CD4-positive, alpha-beta T cell (primary cell): ENCODE data around the gene B4GALT2. TPM values are rescaled to one million over a fixed set of nuclear protein-coding genes. Genes with fewer than 3 reads are reported as not detected.
A peak's percentile ranks its signal among the peaks of the same experiment; 100 is the strongest.

ENCODE experiments used
- ATAC-seq: fragments of 200-7000 bp; cut with Tn5 transposase; one replicate; pipeline ENCODE4 v1.10.0; 2022; ENCODE audit warnings: mild to moderate bottlenecking; ENCODE audit not compliant: poor library complexity
- CTCF ChIA-PET: fragments of 350-600 bp; sonication (Branson Sonifier 250); formaldehyde crosslinking; loops from one replicate; lab custom pipeline; 2021; ENCODE audit warnings: antibody characterized with exemption, inconsistent platforms; lab: Charles Lee
- POLR2A ChIA-PET: fragments of 350-600 bp; sonication (Branson Sonifier 250); formaldehyde crosslinking; loops from one replicate; lab custom pipeline; 2021; ENCODE audit warnings: antibody characterized with exemption, inconsistent platforms; lab: Charles Lee
- DNase-seq, 14 experiments: peaks; one replicate each; pipeline ENCODE4 v3.0.0-alpha.2; 2013 to 2020; ENCODE audit warnings: mixed read lengths in 2 of 14
- H3K27ac ChIP-seq, 2 donors: one replicate each; pipeline versions ENCODE4 v1.5.1 to v1.7.0; 2013; ENCODE audit warnings: low read length in 2 of 2, low read depth in 1 of 2, mild to moderate bottlenecking in 1 of 2
- H3K27me3 ChIP-seq, 2 experiments: 1 replicate in 1 of 2; 2 replicates in 1 of 2; pipeline versions ENCODE4 v1.6.1 to v1.7.0; 2013; ENCODE audit warnings: low read length in 2 of 2, control low read depth in 1 of 2, mild to moderate bottlenecking in 1 of 2, moderate library complexity in 1 of 2; ENCODE audit not compliant: insufficient read depth in 2 of 2, control insufficient read depth in 1 of 2
- H3K36me3 ChIP-seq: one replicate; pipeline ENCODE4 v1.6.1; 2013; ENCODE audit warnings: low read length, control low read depth; ENCODE audit not compliant: insufficient read depth
- H3K4me1 ChIP-seq: one replicate; pipeline ENCODE4 v1.6.1; 2013; ENCODE audit warnings: low read length, control low read depth; ENCODE audit not compliant: insufficient read depth
- H3K4me3 ChIP-seq: one replicate; pipeline ENCODE4 v1.5.1; 2013; ENCODE audit warnings: mild to moderate bottlenecking, low read length, moderate library complexity
- H3K9me3 ChIP-seq, 2 experiments: 1 replicate in 1 of 2; 2 replicates in 1 of 2; pipeline versions ENCODE4 v1.6.1 to v1.7.0; 2013; ENCODE audit warnings: low read length in 2 of 2, mild to moderate bottlenecking in 2 of 2, control low read depth in 1 of 2, moderate library complexity in 1 of 2; ENCODE audit not compliant: control insufficient read depth in 1 of 2, insufficient read depth in 1 of 2
- H3K27ac Mint-ChIP-seq: one replicate; pipeline ENCODE4 v1.8.0; 2020; ENCODE audit warnings: mixed read lengths
- H3K27me3 Mint-ChIP-seq: one replicate; pipeline ENCODE4 v1.8.0; 2021; ENCODE audit warnings: mixed read lengths
- H3K36me3 Mint-ChIP-seq: one replicate; pipeline ENCODE4 v1.8.0; 2021; ENCODE audit warnings: low read depth, mixed read lengths
- H3K4me1 Mint-ChIP-seq: one replicate; pipeline ENCODE4 v1.8.0; 2021; ENCODE audit warnings: low read depth, mixed read lengths
- H3K4me3 Mint-ChIP-seq: one replicate; pipeline ENCODE4 v1.8.0; 2020; ENCODE audit warnings: mild to moderate bottlenecking, mixed read lengths
- H3K9me3 Mint-ChIP-seq: one replicate; pipeline ENCODE4 v1.8.0; 2020; ENCODE audit warnings: mixed read lengths
- CTCF ChIP-seq: fragments of 200-600 bp; IDR thresholded peaks from one replicate; pipeline ENCODE4 v1.8.0; 2022; ENCODE audit warnings: antibody characterized with exemption, mild to moderate bottlenecking
- intact Hi-C, 2 experiments: fragments of 100-400 bp; cut with DNase I in 1 of 2; cut with micrococcal nuclease in 1 of 2; formaldehyde crosslinking; loops; one replicate each; pipeline versions ENCODE4 v1.15.1 to v1.9.0; 2023 to 2025; cut with DNase I, micrococcal nuclease
- total RNA-seq, 174 experiments: library from RNA in 2 of 174; stranded (reverse) in 2 of 174; gene quantifications; one replicate each; pipeline ENCODE4 v1.2.3 and lab custom pipeline; 2021 to 2026

The B4GALT2 gene
- total RNA-seq, 2 experiments from 2014 or later: 0.22 to 0.34 TPM

GRCh38 chr1:43938892-43939587 is 40.0 kb upstream of the B4GALT2 start:
- Mint-ChIP-seq H3K4me1 (peaks cover 11% of the 10 kb centered on the region), H3K27ac (no peak overlapping the region), H3K36me3 (no peaks in the 10 kb centered on the region), H3K4me3 (no peak overlapping the region), H3K9me3 (no peaks in the 10 kb centered on the region), H3K27me3 (peaks cover 17% of the 10 kb centered on the region)
- Histone ChIP-seq H3K36me3 (peaks cover 4% of the 10 kb centered on the region), H3K27ac (no peak overlapping the region), H3K4me1 (peaks cover 18% of the 10 kb centered on the region), H3K4me3 (no peak overlapping the region), H3K9me3 (peaks cover 0 to 9% of the 10 kb centered on the region in 2 experiments), H3K27me3 (peaks cover 20 to 22% of the 10 kb centered on the region in 2 experiments)
- ATAC-seq: no peak
- POLR2A ChIA-PET: no interaction called here
- TF ChIP-seq CTCF: no peak
- intact Hi-C loops: loop anchor here in 1 of 2 experiments (10.0 kb wide), 1 partner anchor 714 kb away; no protein-coding TSS in a partner anchor
- no peak for DNase-seq
- CTCF ChIA-PET: no interaction called here

GRCh38 chr1:43942411-43942810 is 36.6 kb upstream of the B4GALT2 start:
- no peak overlapping the region for H3K27ac Mint-ChIP-seq
- no peaks in the 10 kb centered on the region for H3K9me3 Mint-ChIP-seq
- no peaks in the 10 kb centered on the region for H3K27me3 ChIP-seq
- no peaks in the 10 kb centered on the region for H3K9me3 ChIP-seq
- CTCF ChIA-PET: no interaction called here
- H3K36me3 ChIP-seq: peaks cover 2% of the 10 kb centered on the region
- H3K4me3 ChIP-seq: no peak overlapping the region
- intact Hi-C loops: loop anchor here in 1 of 2 experiments (10.0 kb wide), 3 partner anchors 488 to 1128 kb away; partner anchors contain the start of genes ELOVL1, ERMAP, HYI and SVBP
- TF ChIP-seq CTCF: no peak
- no peaks in the 10 kb centered on the region for H3K27me3 Mint-ChIP-seq
- H3K4me1 ChIP-seq: peaks cover 22% of the 10 kb centered on the region
- no peak overlapping the region for H3K4me3 Mint-ChIP-seq
- H3K4me1 Mint-ChIP-seq: peaks cover 26% of the 10 kb centered on the region
- H3K36me3 Mint-ChIP-seq: peaks cover 7% of the 10 kb centered on the region
- POLR2A ChIA-PET: no interaction called here
- no peak overlapping the region for H3K27ac ChIP-seq
- DNase-seq: no peak
- no peak for ATAC-seq

GRCh38 chr1:43944860-43945259 is 34.1 kb upstream of the B4GALT2 start:
- Histone ChIP-seq H3K4me1 (peaks cover 36% of the 10 kb centered on the region), H3K27ac (no peak overlapping the region), H3K4me3 (no peak overlapping the region), H3K27me3 (no peaks in the 10 kb centered on the region), H3K36me3 (peaks cover 1% of the 10 kb centered on the region), H3K9me3 (no peaks in the 10 kb centered on the region)
- no peak for TF ChIP-seq CTCF
- POLR2A ChIA-PET: no interaction called here
- ATAC-seq (no peak), DNase-seq (no peak)
- intact Hi-C loops: loop anchor here (5.0 to 10.0 kb wide), 6 partner anchors 183 to 1130 kb away; partner anchors contain the start of genes DMAP1 (in 1 of the 2), ELOVL1 (in 1 of the 2), ERMAP (in 1 of the 2) and HYI (in 1 of the 2)
- CTCF ChIA-PET: interaction anchor here (1.5 kb wide), 1 partner anchor 10 kb away, joined by 5 read pairs; no protein-coding TSS in a partner anchor
- Mint-ChIP-seq H3K27ac (no peak overlapping the region), H3K9me3 (no peaks in the 10 kb centered on the region), H3K36me3 (peaks cover 7% of the 10 kb centered on the region), H3K4me1 (peaks cover 49% of the 10 kb centered on the region), H3K27me3 (no peaks in the 10 kb centered on the region), H3K4me3 (peak overlapping the region; percentile 65)
